ENCODE measurements around the gene AP3S2. TPM values are rescaled to one million over a fixed set of nuclear protein-coding genes. Genes with fewer than 3 reads are reported as not detected.
A peak's percentile ranks its signal among the peaks of the same experiment; 100 is the strongest.
"Not testable (repeated sequence)": the region's sequence is repeated elsewhere in the genome, so short reads cannot be mapped to it uniquely, and the experiment has no call there.

Gene AP3S2
- total and polyA plus RNA-seq, 4 donors, result 8.4 to 73.5 (median 25.9) TPM

DNA sequence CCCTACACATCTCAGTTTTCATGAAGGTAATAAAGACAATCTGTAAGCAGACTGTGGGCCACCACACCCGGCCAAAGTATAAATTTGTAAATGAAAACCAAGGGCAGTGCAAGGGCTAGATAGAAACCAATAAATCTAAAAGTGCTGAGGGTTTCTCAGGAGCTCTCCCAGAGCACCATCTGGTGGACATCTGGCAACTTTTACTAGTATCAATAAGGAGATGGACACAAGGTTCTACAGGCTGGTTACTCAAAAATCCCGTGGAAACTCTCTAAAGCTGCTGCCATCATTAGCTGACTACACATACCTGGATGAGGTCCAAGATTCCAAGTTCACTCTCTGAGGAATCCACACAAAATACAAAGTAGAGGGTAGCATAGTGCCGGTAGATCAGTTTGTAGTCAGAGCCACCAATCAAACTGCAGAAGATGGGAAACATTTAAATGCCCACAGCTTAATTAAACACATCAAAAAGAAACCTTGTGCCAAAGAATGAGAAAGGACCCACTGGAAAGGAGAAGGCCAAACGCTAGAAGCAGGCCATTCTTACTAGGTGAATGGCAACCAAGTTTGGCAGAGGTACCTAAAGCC, 5.5 kb downstream of the AP3S2 start:
- Histone ChIP-seq H3K9ac (ENCODE audit: low read depth in 1 of 2, low read length in 2 of 2) (no peak overlapping the region), H3K4me1 (ENCODE audit: control insufficient read depth in 4 of 4, insufficient read depth in 4 of 4, low read length in 3 of 4) (peaks cover 1 to 17% (median 8%) of the 10 kb centered on the region in 4 donors), H3K4me3 (ENCODE audit: low read depth in 1 of 3, low read length in 3 of 3) (no peak overlapping the region), H3K9me3 (ENCODE audit: control insufficient read depth in 4 of 4, low read length in 3 of 4) (no peaks in the 10 kb centered on the region), H3K27ac (ENCODE audit: low read depth in 1 of 2, low read length in 2 of 2) (no peak overlapping the region), H3K27me3 (ENCODE audit: control insufficient read depth in 4 of 4, insufficient read depth in 4 of 4, low read length in 3 of 4) (no peaks in the 10 kb centered on the region), H3K36me3 (ENCODE audit: control insufficient read depth in 4 of 4, insufficient read depth in 3 of 4, low read depth in 1 of 4, low read length in 3 of 4) (peaks cover 9 to 41% (median 29%) of the 10 kb centered on the region in 4 donors)
- no peak for DNase-seq (ENCODE audit: low spot score)
- TF ChIP-seq GABPA (IDR thresholded peaks at IDR 0.05 in 1 of 2, conservative IDR thresholded peaks at IDR 0.05 in 1 of 2) (no peak), CTCF (IDR thresholded peaks at IDR 0.05; ENCODE audit: low read depth, low read length, missing input control) (peak; percentile 37), RAD21 (IDR thresholded peaks at IDR 0.05) (peak; percentile 78 to 81)
- 52% methylated on average over 4 of the region's 4 CpGs for WGBS

- 97% methylated on average over 2 of the region's 2 CpGs for WGBS
- TF ChIP-seq GABPA (IDR thresholded peaks at IDR 0.05 in 1 of 2, conservative IDR thresholded peaks at IDR 0.05 in 1 of 2), result no peak
- TF ChIP-seq FOXA1 (IDR thresholded peaks at IDR 0.05), result no peak
- no peak for TF ChIP-seq EGR1 (IDR thresholded peaks at IDR 0.05; ENCODE audit: low read depth in 2 of 2)
- no peak for TF ChIP-seq HNF4A (conservative IDR thresholded peaks at IDR 0.05)
- no peak for TF ChIP-seq ZBTB33 (IDR thresholded peaks at IDR 0.05)
- no peak for TF ChIP-seq JUND (IDR thresholded peaks at IDR 0.05)
- no peak for TF ChIP-seq CTCF (IDR thresholded peaks at IDR 0.05; ENCODE audit: low read depth, low read length, missing input control)
- H3K4me1 ChIP-seq (ENCODE audit: control insufficient read depth in 4 of 4, insufficient read depth in 4 of 4, low read length in 3 of 4), result peaks cover 0 to 3% (median 1%) of the 10 kb centered on the region in 4 donors
Measured at GRCh38 chr15:89885611-89886010, 8.2 kb downstream of the AP3S2 start.

DNA sequence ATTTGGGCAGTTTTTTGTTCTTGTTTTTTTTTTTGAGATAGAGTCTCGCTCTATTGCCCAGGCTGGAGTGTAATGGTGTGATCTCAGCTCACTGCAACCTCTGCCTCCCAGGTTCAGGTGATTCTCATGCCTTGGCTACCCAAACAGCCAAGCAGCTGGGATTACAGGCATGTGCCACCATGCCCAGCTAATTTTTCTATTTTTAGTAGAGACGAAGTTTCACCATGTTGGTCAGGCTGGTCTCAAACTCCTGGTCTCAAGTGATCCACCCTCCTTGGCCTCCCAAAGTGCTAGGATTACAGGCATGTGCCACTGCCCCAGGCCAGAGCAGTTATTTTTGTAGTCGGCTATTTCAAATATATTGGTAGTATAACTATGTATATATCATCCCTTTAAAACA, 8.6 kb downstream of the AP3S2 start:
- H3K27ac ChIP-seq (ENCODE audit: low read depth in 1 of 2, low read length in 2 of 2); H3K4me1 ChIP-seq (ENCODE audit: control insufficient read depth in 4 of 4, insufficient read depth in 4 of 4, low read length in 3 of 4); H3K27me3 ChIP-seq (ENCODE audit: control insufficient read depth in 4 of 4, insufficient read depth in 4 of 4, low read length in 3 of 4); H3K9ac ChIP-seq (ENCODE audit: low read depth in 1 of 2, low read length in 2 of 2); DNase-seq (ENCODE audit: low spot score); H3K4me3 ChIP-seq (ENCODE audit: low read depth in 1 of 3, low read length in 3 of 3); H3K9me3 ChIP-seq (ENCODE audit: control insufficient read depth in 4 of 4, low read length in 3 of 4): not testable (repeated sequence)
- peaks cover 9 to 50% (median 34%) of the 10 kb centered on the region in 4 donors for H3K36me3 ChIP-seq (ENCODE audit: control insufficient read depth in 4 of 4, insufficient read depth in 3 of 4, low read depth in 1 of 4, low read length in 3 of 4)
- 79% methylated on average over 3 of the region's 3 CpGs for WGBS

More at GRCh38 chr15:89885611-89886010, 8.2 kb downstream of the AP3S2 start:
- Histone ChIP-seq H3K27me3 (ENCODE audit: control insufficient read depth in 4 of 4, insufficient read depth in 4 of 4, low read length in 3 of 4) (no peaks in the 10 kb centered on the region), H3K36me3 (ENCODE audit: control insufficient read depth in 4 of 4, insufficient read depth in 3 of 4, low read depth in 1 of 4, low read length in 3 of 4) (peaks cover 9 to 53% (median 34%) of the 10 kb centered on the region in 4 donors), H3K9me3 (ENCODE audit: control insufficient read depth in 4 of 4, low read length in 3 of 4) (no peaks in the 10 kb centered on the region), H3K27ac (ENCODE audit: low read depth in 1 of 2, low read length in 2 of 2) (no peak overlapping the region), H3K9ac (ENCODE audit: low read depth in 1 of 2, low read length in 2 of 2) (no peak overlapping the region), H3K4me3 (ENCODE audit: low read depth in 1 of 3, low read length in 3 of 3) (no peak overlapping the region)
- DNase-seq (ENCODE audit: low spot score), result no peak
